ENCODE data around the gene TTC39B.

TTC39B gene

GRCh38 chr9:15305470-15305869 lies 1.5 kb downstream of the TTC39B start:
- H3K27me3 ChIP-seq (ENCODE audit: control insufficient read depth in 2 of 2, insufficient read depth in 2 of 2, low read length in 2 of 2), result no peaks in the 10 kb centered on the region
- no peaks in the 10 kb centered on the region for H3K9me3 ChIP-seq (ENCODE audit: control insufficient read depth in 2 of 2, low read length in 2 of 2)
- H3K9ac ChIP-seq (ENCODE audit: low read depth in 1 of 2, low read length in 2 of 2), result peak overlapping the region in 1 of 2 donors; percentile 89
- peaks cover 11 to 15% of the 10 kb centered on the region in 2 donors for H3K4me1 ChIP-seq (ENCODE audit: control insufficient read depth in 2 of 2, insufficient read depth in 2 of 2, low read length in 2 of 2)
- peak overlapping the region; percentile 91 to 95 for H3K27ac ChIP-seq (ENCODE audit: low read depth in 2 of 2, low read length in 2 of 2)
- H3K4me3 ChIP-seq (ENCODE audit: low read length in 2 of 2), result peak overlapping the region; percentile 88 to 97
- H3K36me3 ChIP-seq (ENCODE audit: control insufficient read depth in 2 of 2, insufficient read depth in 2 of 2, low read length in 2 of 2), result no peaks in the 10 kb centered on the region

- Histone ChIP-seq H3K27me3 (ENCODE audit: control insufficient read depth in 2 of 2, insufficient read depth in 2 of 2, low read length in 2 of 2) (no peaks in the 10 kb centered on the region), H3K9me3 (ENCODE audit: control insufficient read depth in 2 of 2, low read length in 2 of 2) (no peaks in the 10 kb centered on the region), H3K36me3 (ENCODE audit: control insufficient read depth in 2 of 2, insufficient read depth in 2 of 2, low read length in 2 of 2) (no peaks in the 10 kb centered on the region), H3K4me1 (ENCODE audit: control insufficient read depth in 2 of 2, insufficient read depth in 2 of 2, low read length in 2 of 2) (peaks cover 11 to 15% of the 10 kb centered on the region in 2 donors), H3K4me3 (ENCODE audit: low read length in 2 of 2) (no peak overlapping the region), H3K9ac (ENCODE audit: low read depth in 1 of 2, low read length in 2 of 2) (no peak overlapping the region), H3K27ac (ENCODE audit: low read depth in 2 of 2, low read length in 2 of 2) (no peak overlapping the region)
Observed at GRCh38 chr9:15304632-15305031, 2.4 kb downstream of the TTC39B start.

DNA sequence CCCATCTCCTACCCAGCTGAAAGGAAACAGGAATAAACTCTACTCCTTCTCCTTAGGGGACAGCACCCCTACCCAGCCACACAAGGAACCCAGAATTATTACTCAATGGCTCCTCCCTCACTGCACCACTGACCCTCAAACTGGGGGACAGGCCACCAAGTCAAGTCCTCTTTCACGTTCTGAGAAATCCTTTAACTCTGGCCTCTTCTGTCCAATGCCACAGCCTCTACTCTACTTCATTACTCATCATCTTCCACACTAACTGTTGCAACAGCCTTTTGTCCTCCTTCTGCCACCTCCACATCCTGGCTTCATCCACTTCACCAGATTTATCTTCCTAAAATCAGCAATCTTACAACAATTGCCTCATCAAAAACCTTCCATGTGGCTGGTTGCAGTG lies 6.8 kb downstream of the TTC39B start:
- Histone ChIP-seq H3K4me1 (ENCODE audit: control insufficient read depth in 2 of 2, insufficient read depth in 2 of 2, low read length in 2 of 2) (peaks cover 18 to 23% of the 10 kb centered on the region in 2 donors), H3K27ac (ENCODE audit: low read depth in 2 of 2, low read length in 2 of 2) (peak overlapping the region in 1 of 2 donors; percentile 0), H3K9me3 (ENCODE audit: control insufficient read depth in 2 of 2, low read length in 2 of 2) (no peaks in the 10 kb centered on the region), H3K36me3 (ENCODE audit: control insufficient read depth in 2 of 2, insufficient read depth in 2 of 2, low read length in 2 of 2) (no peaks in the 10 kb centered on the region), H3K27me3 (ENCODE audit: control insufficient read depth in 2 of 2, insufficient read depth in 2 of 2, low read length in 2 of 2) (no peaks in the 10 kb centered on the region), H3K9ac (ENCODE audit: low read depth in 1 of 2, low read length in 2 of 2) (no peak overlapping the region), H3K4me3 (ENCODE audit: low read length in 2 of 2) (no peak overlapping the region)

GRCh38 chr9:15299374-15299939 lies 7.6 kb downstream of the TTC39B start:
- Histone ChIP-seq H3K27ac (ENCODE audit: low read depth in 2 of 2, low read length in 2 of 2) (peak overlapping the region; percentile 35 to 62), H3K4me3 (ENCODE audit: low read length in 2 of 2) (peak overlapping the region in 1 of 2 donors; percentile 17), H3K36me3 (ENCODE audit: control insufficient read depth in 2 of 2, insufficient read depth in 2 of 2, low read length in 2 of 2) (no peaks in the 10 kb centered on the region), H3K9me3 (ENCODE audit: control insufficient read depth in 2 of 2, low read length in 2 of 2) (no peaks in the 10 kb centered on the region), H3K27me3 (ENCODE audit: control insufficient read depth in 2 of 2, insufficient read depth in 2 of 2, low read length in 2 of 2) (no peaks in the 10 kb centered on the region), H3K9ac (ENCODE audit: low read depth in 1 of 2, low read length in 2 of 2) (no peak overlapping the region), H3K4me1 (ENCODE audit: control insufficient read depth in 2 of 2, insufficient read depth in 2 of 2, low read length in 2 of 2) (peaks cover 25% of the 10 kb centered on the region in 2 donors)

DNA sequence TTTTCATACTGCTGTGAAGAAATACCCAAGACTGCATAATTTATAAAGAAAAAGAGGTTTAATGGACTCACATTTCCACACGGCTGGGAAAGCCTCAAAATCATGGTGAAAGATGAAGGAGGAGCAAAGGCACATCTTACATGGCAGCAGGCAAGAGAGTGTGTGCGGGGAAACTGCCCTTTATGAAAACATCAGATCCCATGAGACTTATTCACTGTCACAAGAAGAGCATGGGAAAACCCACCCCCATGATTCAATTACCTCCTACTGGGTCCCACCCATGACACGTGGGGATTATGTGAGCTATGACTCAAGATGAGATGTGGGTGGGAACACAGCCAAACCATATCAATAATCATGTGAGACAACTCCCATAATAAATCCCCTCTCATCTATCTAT lies 8.7 kb downstream of the TTC39B start:
- no peaks in the 10 kb centered on the region for H3K27me3 ChIP-seq (ENCODE audit: control insufficient read depth in 2 of 2, insufficient read depth in 2 of 2, low read length in 2 of 2)
- no peak overlapping the region for H3K4me3 ChIP-seq (ENCODE audit: low read length in 2 of 2)
- H3K27ac ChIP-seq (ENCODE audit: low read depth in 2 of 2, low read length in 2 of 2), result peak overlapping the region in 1 of 2 donors; percentile 62
- H3K9me3 ChIP-seq (ENCODE audit: control insufficient read depth in 2 of 2, low read length in 2 of 2), result no peaks in the 10 kb centered on the region
- peaks cover 25 to 27% of the 10 kb centered on the region in 2 donors for H3K4me1 ChIP-seq (ENCODE audit: control insufficient read depth in 2 of 2, insufficient read depth in 2 of 2, low read length in 2 of 2)
- no peak overlapping the region for H3K9ac ChIP-seq (ENCODE audit: low read depth in 1 of 2, low read length in 2 of 2)
- H3K36me3 ChIP-seq (ENCODE audit: control insufficient read depth in 2 of 2, insufficient read depth in 2 of 2, low read length in 2 of 2), result no peaks in the 10 kb centered on the region

GRCh38 chr9:15295761-15296405 lies 11.1 kb downstream of the TTC39B start:
- H3K36me3 ChIP-seq (ENCODE audit: control insufficient read depth in 2 of 2, insufficient read depth in 2 of 2, low read length in 2 of 2), result no peaks in the 10 kb centered on the region
- peaks cover 25 to 27% of the 10 kb centered on the region in 2 donors for H3K4me1 ChIP-seq (ENCODE audit: control insufficient read depth in 2 of 2, insufficient read depth in 2 of 2, low read length in 2 of 2)

GRCh38 chr9:15294604-15295003 lies 12.4 kb downstream of the TTC39B start:
- Histone ChIP-seq H3K27ac (ENCODE audit: low read depth in 2 of 2, low read length in 2 of 2) (peak overlapping the region; percentile 80 to 88), H3K36me3 (ENCODE audit: control insufficient read depth in 2 of 2, insufficient read depth in 2 of 2, low read length in 2 of 2) (no peaks in the 10 kb centered on the region), H3K4me1 (ENCODE audit: control insufficient read depth in 2 of 2, insufficient read depth in 2 of 2, low read length in 2 of 2) (peaks cover 25 to 27% of the 10 kb centered on the region in 2 donors), H3K4me3 (ENCODE audit: low read length in 2 of 2) (no peak overlapping the region), H3K9me3 (ENCODE audit: control insufficient read depth in 2 of 2, low read length in 2 of 2) (no peaks in the 10 kb centered on the region), H3K9ac (ENCODE audit: low read depth in 1 of 2, low read length in 2 of 2) (no peak overlapping the region), H3K27me3 (ENCODE audit: control insufficient read depth in 2 of 2, insufficient read depth in 2 of 2, low read length in 2 of 2) (no peaks in the 10 kb centered on the region)

More at GRCh38 chr9:15295761-15296405, 11.1 kb downstream of the TTC39B start:
- Histone ChIP-seq H3K9ac (ENCODE audit: low read depth in 1 of 2, low read length in 2 of 2) (peak overlapping the region; percentile 29 to 73), H3K4me3 (ENCODE audit: low read length in 2 of 2) (peak overlapping the region; percentile 66 to 75), H3K27ac (ENCODE audit: low read depth in 2 of 2, low read length in 2 of 2) (peak overlapping the region; percentile 80 to 88), H3K9me3 (ENCODE audit: control insufficient read depth in 2 of 2, low read length in 2 of 2) (no peaks in the 10 kb centered on the region), H3K27me3 (ENCODE audit: control insufficient read depth in 2 of 2, insufficient read depth in 2 of 2, low read length in 2 of 2) (no peaks in the 10 kb centered on the region)

GRCh38 chr9:15293804-15294316 lies 13.2 kb downstream of the TTC39B start:
- Histone ChIP-seq H3K36me3 (ENCODE audit: control insufficient read depth in 2 of 2, insufficient read depth in 2 of 2, low read length in 2 of 2) (no peaks in the 10 kb centered on the region), H3K9ac (ENCODE audit: low read depth in 1 of 2, low read length in 2 of 2) (no peak overlapping the region), H3K27ac (ENCODE audit: low read depth in 2 of 2, low read length in 2 of 2) (peak overlapping the region; percentile 80 to 88), H3K27me3 (ENCODE audit: control insufficient read depth in 2 of 2, insufficient read depth in 2 of 2, low read length in 2 of 2) (no peaks in the 10 kb centered on the region), H3K4me3 (ENCODE audit: low read length in 2 of 2) (peak overlapping the region in 1 of 2 donors; percentile 32), H3K4me1 (ENCODE audit: control insufficient read depth in 2 of 2, insufficient read depth in 2 of 2, low read length in 2 of 2) (peaks cover 23 to 25% of the 10 kb centered on the region in 2 donors), H3K9me3 (ENCODE audit: control insufficient read depth in 2 of 2, low read length in 2 of 2) (no peaks in the 10 kb centered on the region)

- Histone ChIP-seq H3K9ac (ENCODE audit: low read depth in 1 of 2, low read length in 2 of 2) (no peak overlapping the region), H3K36me3 (ENCODE audit: control insufficient read depth in 2 of 2, insufficient read depth in 2 of 2, low read length in 2 of 2) (no peaks in the 10 kb centered on the region), H3K27me3 (ENCODE audit: control insufficient read depth in 2 of 2, insufficient read depth in 2 of 2, low read length in 2 of 2) (no peaks in the 10 kb centered on the region), H3K4me3 (ENCODE audit: low read length in 2 of 2) (no peak overlapping the region), H3K4me1 (ENCODE audit: control insufficient read depth in 2 of 2, insufficient read depth in 2 of 2, low read length in 2 of 2) (peaks cover 19 to 25% of the 10 kb centered on the region in 2 donors), H3K27ac (ENCODE audit: low read depth in 2 of 2, low read length in 2 of 2) (no peak overlapping the region), H3K9me3 (ENCODE audit: control insufficient read depth in 2 of 2, low read length in 2 of 2) (no peaks in the 10 kb centered on the region)
Observed at GRCh38 chr9:15293084-15293483, 13.9 kb downstream of the TTC39B start.

DNA sequence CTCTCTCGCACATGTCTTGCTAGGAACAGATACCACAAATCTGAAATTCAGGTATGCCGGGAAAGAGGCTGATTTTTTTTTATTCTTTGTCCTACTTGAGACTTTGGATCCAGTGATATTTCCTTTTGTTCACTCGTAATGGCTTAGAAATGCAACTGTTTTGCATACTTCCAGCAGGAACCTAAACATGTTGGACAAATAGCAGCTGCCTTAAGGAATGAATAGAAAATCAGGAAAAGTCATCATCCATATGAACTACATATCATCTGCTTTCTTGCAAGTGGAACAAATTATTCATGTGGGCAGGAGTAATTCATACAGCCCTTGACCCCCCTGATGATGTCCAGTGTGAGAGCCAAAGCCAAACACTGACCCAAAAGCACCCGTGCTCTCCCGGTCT lies 17.4 kb downstream of the TTC39B start:
- Histone ChIP-seq H3K4me3 (ENCODE audit: low read length in 2 of 2) (no peak overlapping the region), H3K4me1 (ENCODE audit: control insufficient read depth in 2 of 2, insufficient read depth in 2 of 2, low read length in 2 of 2) (peaks cover 2 to 15% of the 10 kb centered on the region in 2 donors), H3K9ac (ENCODE audit: low read depth in 1 of 2, low read length in 2 of 2) (no peak overlapping the region), H3K36me3 (ENCODE audit: control insufficient read depth in 2 of 2, insufficient read depth in 2 of 2, low read length in 2 of 2) (no peaks in the 10 kb centered on the region), H3K27ac (ENCODE audit: low read depth in 2 of 2, low read length in 2 of 2) (no peak overlapping the region), H3K27me3 (ENCODE audit: control insufficient read depth in 2 of 2, insufficient read depth in 2 of 2, low read length in 2 of 2) (no peaks in the 10 kb centered on the region), H3K9me3 (ENCODE audit: control insufficient read depth in 2 of 2, low read length in 2 of 2) (no peaks in the 10 kb centered on the region)
